Activated naive CD4-positive, alpha-beta T cell treated with anti-CD3 and anti-CD28 coated beads, Interleukin-2, amount 50 U/mL, for 16 hours (primary cell): ENCODE results near the gene AMH.

Experiments used
- DNase-seq: peaks from one replicate; pipeline ENCODE4 v3.0.0-alpha.2; 2020

Gene AMH

DNA sequence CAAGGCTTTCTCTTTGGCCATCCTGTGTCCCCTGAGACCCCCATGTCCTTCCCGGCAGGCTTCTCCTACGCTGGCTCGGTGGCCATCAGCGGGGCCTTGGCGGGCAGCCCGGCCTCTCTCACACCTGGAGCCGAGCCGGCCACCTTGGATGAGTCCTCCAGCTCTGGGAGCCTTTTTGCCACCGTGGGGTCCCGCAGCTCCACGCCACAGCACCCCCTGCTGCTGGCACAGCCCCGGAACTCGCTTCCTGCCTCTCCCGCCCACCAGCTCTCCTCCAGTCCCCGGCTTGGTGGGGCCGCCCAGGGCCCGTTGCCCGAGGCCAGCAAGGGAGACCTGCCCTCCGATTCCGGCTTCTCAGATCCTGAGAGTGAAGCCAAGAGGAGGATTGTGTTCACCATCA lies 27.2 kb upstream of the AMH start:
- DNase-seq, result no peak

DNA sequence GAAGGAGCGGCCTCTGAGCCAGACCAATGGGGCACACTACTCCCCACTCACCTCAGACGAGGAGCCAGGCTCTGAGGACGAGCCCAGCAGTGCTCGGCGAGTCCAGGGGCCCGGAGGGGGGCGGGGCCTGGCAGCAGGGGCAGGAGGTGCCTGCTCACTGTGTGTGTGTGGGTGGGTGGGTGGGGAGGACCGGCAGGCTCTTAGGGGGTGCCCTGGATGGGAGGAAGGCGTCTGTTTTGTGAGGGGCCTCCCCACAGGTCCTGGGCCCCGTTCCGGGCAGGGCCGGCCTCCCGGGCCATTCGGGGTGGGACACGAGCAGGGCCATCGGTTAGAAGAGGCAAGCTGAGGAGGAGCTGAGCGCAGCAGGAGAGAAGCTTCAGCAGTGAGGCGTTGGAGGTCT lies 25.7 kb upstream of the AMH start:
- no peak for DNase-seq

DNA sequence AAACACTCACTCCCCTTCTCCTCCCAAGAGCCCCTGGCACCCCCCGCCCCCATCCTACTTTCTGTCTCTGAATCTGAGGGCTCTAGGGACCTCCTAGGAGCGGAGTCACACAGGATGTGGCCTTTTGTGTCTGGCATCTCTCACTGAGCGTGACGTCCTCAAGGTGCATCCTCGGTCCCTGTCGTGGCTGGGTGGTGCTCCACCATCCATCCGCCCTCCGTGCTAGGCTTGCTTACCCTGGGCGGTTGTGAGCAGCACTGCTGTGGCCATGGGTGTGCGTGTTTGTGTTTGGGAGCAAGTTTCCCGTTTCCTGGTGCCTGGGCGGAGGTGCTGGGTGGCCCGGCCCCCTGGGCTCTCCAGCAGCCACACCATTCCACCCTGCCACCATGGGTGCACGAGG lies 25.2 kb upstream of the AMH start:
- no peak for DNase-seq

DNA sequence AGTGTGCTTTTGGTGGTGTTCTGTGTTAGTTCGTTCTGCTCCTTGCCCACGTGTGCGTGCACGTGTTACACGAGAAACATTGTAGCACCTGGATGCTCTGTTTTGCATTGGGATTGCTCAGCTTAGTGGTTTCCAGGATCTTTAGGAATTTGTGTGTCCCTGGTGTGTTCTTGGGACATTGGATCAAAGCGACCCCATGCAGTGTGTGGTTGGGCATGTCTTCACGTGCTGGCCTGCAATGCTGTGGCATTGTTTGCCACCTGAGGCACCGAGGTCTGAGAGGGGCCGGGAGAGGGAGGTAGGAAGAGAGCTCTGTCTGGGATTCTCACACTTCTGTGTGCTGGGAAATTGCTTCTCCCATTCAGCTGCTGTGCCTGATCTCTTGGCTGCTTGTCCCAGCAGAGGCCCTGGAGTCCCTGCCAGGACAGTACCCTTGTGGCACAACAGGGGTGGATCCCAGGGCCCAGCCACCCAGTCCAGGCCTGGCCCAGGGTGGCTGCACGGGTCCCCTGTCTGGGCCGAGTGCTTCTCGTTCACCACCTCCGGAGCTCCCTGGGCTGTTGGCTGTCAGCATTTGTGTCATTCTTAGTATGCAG lies 24.3 kb upstream of the AMH start:
- DNase-seq, result no peak

DNA sequence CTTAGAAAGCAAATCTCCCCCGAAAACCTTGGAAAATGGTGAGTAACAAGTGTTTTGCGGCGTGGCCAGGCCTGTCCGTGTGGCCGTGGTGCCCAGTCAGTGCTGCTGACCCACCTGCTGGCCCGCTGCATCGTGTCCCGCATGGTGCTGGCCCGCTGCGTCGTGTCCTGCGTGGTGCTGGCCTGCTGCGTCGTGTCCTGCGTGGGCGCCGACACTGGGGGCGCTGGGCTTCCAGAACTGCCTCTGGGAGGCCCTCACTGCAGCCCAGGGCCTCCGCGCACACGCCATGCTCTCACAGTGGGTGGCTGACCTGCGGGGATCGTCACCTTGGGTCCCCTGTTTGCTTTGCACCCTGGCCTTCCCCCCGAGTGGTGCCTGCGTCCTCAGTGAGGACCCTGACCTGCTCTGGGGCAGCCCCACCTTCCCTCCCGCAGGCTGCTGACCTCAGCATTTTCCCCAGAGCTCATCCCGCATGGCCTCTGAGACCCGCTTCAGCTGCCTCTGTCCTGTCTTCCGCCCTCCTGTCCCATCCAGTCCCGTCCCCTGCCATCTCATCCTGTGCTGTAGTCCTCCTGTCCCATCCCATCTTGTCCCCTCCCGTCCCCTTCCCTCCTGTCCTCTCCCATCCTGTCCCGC lies 23.6 kb upstream of the AMH start:
- DNase-seq, result no peak

DNA sequence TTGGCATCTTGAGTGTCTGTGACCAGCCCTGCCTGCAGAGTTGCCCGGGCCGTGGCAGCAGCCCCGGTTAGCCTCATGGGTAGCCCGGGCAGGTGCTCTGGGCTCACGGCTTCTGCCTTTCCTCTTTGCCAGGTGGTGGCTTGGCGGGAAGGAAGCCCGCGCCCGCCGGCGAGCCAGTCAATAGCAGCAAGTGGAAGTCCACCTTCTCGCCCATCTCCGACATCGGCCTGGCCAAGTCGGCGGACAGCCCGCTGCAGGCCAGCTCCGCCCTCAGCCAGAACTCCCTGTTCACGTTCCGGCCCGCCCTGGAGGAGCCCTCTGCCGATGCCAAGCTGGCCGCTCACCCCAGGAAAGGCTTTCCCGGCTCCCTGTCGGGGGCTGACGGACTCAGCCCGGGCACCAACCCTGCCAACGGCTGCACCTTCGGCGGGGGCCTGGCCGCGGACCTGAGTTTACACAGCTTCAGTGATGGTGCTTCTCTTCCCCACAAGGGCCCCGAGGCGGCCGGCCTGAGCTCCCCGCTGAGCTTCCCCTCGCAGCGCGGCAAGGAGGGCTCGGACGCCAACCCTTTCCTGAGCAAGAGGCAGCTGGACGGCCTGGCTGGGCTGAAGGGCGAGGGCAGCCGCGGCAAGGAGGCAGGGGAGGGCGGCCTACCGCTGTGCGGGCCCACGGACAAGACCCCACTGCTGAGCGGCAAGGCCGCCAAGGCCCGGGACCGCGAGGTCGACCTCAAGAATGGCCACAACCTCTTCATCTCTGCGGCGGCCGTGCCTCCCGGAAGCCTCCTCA lies 22.9 kb upstream of the AMH start:
- DNase-seq, result no peak

DNA sequence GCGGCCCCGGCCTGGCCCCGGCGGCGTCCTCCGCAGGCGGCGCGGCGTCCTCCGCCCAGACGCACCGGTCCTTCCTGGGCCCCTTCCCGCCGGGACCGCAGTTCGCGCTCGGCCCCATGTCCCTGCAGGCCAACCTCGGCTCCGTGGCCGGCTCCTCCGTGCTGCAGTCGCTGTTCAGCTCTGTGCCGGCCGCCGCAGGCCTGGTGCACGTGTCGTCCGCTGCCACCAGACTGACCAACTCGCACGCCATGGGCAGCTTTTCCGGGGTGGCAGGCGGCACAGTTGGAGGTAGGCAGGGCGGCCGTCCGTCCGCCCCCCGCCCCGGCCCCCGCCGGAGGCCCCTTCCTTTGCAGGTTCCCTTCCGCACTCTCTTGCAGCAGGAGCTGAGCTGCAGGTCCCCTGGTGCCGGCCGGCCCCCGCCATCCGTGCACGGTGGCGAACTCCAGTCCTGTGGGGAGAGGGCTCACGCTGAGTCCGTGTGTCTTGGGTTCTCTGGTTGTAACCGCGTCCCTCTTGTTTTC lies 22.2 kb upstream of the AMH start:
- no peak for DNase-seq

DNA sequence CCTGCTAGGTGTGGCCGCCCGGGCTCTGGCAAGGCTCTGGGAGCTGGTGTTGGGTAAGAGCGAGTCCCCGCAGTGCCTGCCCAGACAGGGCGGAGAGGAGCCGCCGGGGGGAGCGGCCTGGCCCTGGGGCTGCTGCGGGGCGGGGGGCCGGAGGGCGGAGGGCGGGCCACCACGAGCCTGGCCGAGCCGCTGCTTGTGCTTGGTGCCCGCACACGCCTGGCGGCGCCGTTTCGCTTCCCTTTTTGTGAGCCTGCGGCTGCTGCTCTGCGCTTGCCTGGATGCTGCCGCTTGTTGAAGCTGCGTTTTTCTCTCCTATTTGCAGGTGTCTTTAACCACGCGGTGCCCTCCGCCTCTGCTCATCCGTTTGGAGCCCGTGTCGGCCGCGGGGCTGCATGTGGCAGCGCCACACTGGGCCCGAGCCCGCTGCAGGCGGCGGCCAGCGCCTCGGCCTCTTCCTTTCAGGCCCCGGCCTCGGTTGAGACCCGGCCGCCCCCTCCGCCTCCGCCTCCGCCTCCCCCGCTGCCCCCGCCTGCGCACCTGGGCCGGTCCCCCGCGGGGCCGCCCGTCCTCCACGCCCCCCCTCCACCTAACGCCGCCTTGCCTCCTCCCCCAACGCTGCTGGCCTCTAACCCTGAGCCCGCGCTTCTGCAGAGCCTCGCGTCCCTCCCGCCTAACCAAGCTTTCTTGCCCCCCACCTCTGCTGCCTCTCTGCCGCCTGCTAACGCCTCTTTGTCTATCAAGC lies 21.5 kb upstream of the AMH start:
- DNase-seq, result no peak

DNA sequence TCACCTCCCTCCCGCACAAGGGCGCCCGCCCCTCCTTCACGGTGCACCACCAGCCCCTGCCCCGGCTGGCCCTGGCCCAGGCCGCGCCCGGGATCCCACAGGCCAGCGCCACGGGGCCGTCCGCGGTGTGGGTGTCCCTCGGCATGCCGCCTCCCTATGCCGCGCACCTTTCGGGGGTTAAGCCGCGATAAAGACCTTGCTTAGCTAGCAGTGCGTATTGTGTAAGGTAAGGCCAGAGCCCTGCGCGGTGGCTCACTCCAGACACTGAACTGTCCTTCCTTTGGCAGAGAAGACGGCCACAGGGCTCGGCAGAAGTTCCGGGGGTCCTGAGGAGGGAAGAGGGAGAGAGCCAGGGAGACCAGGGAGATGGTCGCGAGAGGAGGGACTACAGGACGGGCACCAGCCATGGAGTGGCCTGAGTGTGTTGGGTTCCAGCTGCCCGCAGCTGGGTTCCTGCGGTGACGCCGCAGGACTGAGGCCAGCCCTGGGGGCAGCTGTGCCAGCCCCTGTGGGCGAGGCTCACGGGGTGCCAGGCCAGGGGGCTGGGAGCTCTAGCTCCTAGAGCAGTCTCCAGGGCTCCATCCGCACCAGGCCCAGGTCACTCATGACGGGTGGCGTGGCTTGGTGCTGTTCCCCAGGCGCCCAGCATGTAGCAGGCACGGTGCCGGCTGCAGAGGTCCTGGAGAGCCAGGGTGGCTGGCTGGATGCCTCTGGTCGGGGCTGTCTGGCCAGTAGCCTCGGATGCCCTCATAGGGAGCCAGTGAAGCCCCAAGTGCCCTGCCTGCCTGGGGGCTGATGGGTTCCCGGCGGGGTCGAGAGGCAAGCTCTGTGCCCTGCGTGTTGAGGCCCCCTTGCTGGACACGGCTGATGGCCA lies 20.7 kb upstream of the AMH start:
- DNase-seq, result no peak

DNA sequence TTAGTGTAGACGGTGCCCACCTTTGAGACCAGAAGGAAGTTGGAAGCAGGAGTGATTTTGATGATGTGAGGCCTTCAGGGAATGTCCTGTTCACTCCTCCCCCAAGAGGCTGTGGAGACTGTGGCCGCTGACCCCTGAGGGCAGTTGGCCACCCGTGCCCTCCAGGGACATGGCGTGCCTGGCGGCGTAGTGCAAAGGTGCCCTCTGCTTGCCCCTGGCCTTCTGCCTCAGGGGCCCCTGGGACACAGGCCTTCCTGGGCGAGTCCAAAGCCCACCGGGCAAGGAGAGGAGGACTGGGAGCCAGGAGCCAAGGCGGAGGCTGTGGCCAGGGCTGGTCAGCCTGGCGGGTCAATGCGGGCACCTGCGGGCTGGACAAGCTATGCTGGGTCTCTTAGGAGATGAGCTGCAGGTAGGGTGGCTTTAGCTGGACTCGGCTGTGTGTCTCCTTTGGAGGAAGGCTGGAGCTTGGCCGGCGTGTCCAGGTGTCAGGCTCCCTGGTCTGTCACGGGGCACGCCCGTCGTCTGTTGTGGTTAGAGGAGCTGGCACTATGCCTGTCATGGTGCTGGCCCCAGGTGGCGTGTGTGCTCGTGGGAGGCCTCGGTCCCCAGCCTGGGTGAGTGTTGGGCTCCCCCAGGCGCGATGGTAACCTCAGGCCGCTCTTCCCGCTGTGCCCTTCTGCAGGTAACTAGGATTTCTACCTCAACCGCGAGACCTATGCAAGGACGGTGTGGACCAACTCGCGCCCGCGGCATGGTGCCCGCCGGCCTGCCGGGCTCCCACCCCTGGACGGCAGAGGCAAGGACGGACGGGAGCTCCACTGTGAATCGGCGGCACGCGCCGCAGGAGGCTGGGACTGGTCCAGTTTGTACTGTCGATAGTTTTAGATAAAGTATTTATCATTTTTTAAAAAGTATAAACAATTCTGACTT lies 19.8 kb upstream of the AMH start:
- no peak for DNase-seq

DNA sequence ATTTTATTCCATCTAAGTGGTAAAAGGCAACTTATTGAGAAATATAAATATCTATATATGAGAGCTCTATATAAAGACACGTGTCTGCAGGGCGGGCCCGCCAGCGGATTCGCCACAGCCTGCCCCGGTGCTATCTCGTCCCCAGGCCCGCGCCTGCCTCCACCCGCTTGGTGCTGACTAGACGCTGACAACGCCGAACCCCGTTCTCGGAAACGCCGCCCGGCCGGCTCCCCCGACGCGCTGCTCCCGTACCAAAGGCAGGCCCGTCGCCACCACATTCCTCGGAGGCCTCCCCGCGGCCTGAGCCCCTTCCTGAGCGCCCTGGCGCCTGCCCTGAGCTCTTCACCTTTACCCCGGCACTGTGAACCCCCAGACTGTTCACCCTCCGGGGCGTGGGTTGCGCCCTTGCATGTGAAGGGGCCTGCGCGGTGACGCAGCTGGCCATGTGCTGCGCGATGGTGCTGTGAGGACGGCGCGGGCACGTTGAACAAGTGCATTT lies 19.0 kb upstream of the AMH start:
- DNase-seq, result no peak

DNA sequence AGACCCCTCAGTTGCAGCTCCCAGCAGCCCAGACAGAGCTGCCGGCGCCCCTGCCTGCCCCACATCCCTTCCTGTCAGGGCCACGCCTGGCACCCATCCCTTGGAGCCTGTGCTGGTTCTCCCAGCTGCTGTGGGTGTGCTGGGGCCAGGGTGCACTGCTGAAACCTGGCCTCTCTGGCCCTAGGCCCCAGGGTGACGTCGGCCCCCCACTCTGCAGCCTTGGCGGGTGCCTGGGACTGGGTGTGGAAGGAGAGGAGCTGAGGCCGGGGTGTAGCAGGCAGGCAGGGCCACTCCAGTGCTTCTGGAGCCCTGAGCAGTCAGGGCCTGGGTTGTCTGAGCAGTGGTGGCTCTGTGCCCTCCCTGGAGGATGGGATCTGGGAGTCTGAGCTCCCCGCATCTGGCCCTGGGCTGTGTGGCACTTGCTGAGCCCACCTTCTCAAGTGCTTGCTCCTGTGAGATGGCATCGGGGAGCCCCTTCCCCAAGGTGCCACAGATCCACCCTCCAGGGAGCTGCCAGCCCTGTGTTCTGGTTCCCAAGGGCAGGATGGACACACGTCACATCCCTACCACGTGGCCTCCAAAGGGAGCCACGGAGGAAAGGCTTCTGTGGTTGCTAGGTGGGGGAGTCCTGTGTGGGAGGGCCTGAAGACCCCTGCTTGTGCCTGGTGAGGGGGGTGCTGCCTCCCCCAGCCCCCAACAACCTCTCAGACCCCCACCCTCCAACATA lies 18.2 kb upstream of the AMH start:
- no peak for DNase-seq

DNA sequence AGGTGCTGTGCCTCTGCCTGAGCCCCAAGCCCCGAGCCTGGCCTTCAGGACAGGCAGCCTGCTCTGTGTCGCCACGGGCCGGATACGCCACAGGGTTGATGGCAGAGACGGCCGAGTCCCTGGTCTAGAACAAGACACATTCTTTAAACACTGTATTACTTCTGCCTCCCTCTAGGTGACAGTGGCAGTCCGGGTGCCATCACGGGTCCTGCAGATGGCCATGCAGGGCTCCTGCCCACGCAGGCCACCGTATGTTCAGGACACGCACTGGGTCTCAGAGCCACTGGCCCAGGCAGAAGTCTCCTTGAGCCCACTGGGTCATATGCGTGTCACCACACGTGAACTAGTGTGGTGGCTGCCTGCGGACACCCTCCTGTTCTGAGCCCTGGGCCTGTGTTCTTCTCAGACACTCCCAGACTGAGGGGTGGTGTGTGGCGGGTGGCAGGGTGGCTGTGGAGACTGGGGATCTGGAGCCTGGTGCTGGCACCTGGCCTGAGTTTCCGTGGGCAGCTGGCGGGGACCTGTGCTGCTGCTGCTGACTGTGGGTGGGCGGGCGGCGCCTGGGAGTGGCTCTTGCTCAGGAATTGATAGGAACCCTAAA lies 17.4 kb upstream of the AMH start:
- DNase-seq, result no peak

DNA sequence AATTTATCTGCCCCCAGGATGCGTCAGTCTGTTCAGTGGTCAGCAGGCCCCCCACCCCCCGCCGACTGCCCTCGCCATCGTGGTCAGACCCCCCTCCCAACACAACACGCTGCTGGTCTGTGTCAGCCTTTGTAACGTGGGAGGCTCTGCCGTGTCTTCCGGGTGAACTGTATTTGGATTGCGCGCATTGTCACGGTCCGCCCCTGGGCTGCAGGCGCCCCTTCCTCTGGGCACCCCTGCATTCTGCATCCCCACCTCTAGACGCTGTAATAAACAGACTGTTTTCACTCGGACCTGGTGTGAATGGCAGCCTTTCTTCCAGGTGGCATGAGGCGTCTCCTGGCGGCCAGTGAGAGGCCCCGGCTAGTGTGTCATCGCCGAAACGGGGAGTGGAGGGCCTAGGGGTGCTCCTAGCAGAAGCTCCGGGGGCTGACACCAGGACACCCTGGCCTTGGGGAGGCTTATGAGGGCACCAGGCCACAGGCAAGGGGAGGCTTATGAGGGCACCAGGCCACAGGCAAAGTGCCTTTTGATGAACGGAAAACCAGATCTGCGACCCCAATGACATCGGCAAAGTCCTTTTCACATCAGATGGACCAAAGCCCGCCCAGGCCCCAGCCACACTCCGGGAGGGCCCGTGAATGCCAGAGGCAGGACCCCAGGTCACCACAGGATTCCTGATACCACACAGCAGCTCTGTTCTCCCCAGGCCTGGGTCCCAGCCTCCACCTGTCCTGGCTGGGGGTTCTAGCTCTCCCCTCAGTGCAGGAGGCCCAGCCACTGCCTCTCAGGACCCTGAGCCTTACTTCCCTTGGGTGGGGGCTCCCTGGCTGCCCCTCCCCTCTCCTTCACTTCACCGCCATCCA lies 16.6 kb upstream of the AMH start:
- no peak for DNase-seq

DNA sequence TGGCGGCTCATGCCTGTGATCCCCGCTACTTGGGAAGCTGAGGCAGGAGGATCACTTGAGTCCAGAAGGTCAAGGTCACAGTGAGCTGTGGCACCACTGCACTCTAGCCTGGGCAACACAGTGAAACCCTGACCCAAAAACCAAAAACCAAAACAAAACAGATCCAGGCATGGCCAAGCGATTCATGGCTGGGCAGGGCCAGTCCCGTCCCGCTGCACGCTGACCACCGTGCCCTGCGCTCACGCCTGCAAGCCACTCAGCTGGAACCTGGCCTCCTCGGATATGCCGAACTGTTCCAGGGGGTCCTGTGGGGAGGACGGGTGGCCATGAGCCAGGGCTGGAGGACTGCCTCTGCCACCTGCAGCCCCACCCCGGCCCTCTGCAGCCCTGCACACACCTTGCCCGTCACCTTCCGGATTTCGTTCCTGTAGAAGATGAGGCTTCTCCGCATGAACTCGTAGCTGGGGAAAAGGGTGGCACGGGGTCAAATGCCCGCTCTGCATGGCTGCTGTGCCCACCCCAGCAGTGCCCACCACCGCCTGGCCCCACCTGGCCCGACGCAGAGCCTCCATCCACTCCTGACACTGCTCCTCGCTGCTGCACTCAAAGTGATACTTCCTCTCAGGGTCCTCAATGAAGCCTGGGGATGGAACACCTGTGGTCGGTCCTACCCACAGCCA lies 15.4 kb upstream of the AMH start:
- DNase-seq, result no peak

DNA sequence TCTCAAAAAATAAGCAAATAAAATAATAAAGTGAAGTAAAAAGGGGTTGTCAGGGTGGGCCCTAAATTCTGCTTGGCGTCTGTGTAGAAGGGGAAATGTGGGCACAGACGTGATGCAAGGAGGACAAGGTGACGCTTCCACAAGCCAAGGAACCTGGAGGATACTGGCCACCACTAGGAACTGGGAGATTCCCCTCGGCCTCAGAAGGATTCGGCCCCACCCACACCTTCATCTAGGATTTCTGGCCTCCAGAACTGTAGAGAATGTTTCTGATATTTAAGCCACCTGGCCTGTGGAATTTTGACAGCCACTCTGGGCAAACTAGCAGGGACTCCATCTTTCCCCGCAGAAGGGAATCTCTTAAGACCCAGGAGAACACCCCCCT lies 14.1 kb upstream of the AMH start:
- DNase-seq, result no peak

DNA sequence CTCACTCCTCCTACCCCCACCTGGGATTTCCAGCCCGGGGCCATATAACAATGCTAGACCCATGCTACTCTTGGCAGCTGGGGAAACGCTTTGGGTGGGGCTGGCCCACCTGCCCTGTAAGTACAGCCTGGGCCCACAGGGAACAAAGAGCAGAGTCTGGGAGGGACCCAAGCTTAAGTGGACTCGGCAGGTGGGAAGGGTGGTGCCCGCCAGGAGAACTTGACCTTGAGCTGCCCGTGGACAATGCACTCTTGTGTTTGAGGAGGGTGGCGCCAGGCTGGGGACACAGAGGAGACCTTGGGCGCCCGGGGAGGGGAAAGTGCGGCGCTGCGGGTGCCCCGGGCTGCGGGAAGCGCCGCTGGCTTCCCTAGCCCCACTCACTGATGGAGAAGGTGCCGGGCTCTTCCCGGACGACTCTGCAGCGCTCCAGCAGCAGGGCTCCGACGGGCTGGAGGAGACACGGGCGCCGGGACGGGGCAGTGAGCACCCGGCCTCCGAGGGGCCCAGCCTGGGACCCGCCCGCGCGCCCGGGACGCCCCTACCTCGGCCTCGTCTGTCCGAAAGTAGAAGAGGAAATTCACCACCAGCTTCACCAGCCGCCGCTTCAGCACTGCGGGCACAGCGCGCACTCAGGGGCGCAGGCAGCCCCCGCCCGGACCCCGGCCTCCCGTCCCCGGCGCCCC lies 13.6 kb upstream of the AMH start:
- no peak for DNase-seq

DNA sequence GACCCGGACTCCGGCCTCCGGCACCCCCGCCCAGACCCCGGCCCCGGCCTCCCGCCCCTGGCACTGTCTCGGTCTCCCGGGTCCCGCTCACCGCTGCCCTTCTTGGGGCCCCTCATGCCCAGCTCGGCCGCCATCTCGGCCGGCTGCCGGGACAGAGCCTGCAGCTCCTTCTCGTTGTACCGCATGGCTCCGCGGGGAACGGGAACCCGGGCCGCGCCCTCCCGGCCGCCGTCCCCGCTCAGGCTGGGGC lies 13.1 kb upstream of the AMH start:
- DNase-seq, result no peak
